ENCODE data around the gene SYVN1.

Gene SYVN1

GRCh38 chr11:65134240-65134951 lies at the start of gene SYVN1:
TSS of gene SYVN1 (minus strand) at chr11:65134519. CDS start at chr11:65133601, 918 bp downstream.
- DNase-seq (ENCODE audit: low read depth) = peak; percentile 86

GRCh38 chr11:65183201-65183891 lies 49.0 kb upstream of the SYVN1 start:
- no peak for DNase-seq (ENCODE audit: low read depth)

GRCh38 chr11:65182258-65183170 lies 48.2 kb upstream of the SYVN1 start:
- DNase-seq (ENCODE audit: low read depth) = peak; percentile 22

GRCh38 chr11:65181569-65182257 lies 47.4 kb upstream of the SYVN1 start, which contains the start of gene CAPN1:
TSS of gene CAPN1 (plus strand) at chr11:65181928. CDS start at chr11:65182702, 774 bp downstream.
- peak; percentile 89 for DNase-seq (ENCODE audit: low read depth)

GRCh38 chr11:65180877-65181568 lies 46.7 kb upstream of the SYVN1 start:
- peak; percentile 62 for DNase-seq (ENCODE audit: low read depth)

GRCh38 chr11:65174571-65175010 lies 40.3 kb upstream of the SYVN1 start:
- DNase-seq (ENCODE audit: low read depth) = peak; percentile 40

- no peak for DNase-seq (ENCODE audit: low read depth)
Observed at GRCh38 chr11:65172600-65172999, 38.3 kb upstream of the SYVN1 start.

GRCh38 chr11:65170058-65170534 lies 35.8 kb upstream of the SYVN1 start, which contains the start of gene SPDYC:
TSS of gene SPDYC (plus strand) at chr11:65170233. CDS start at chr11:65171358, 1,125 bp downstream.
- no peak for DNase-seq (ENCODE audit: low read depth)

- peak; percentile 52 for DNase-seq (ENCODE audit: low read depth)
Observed at GRCh38 chr11:65169164-65169641, 34.9 kb upstream of the SYVN1 start.

GRCh38 chr11:65167656-65168055 lies 33.3 kb upstream of the SYVN1 start:
- DNase-seq (ENCODE audit: low read depth) = no peak

GRCh38 chr11:65166893-65167292 lies 32.6 kb upstream of the SYVN1 start:
- DNase-seq (ENCODE audit: low read depth) = no peak

GRCh38 chr11:65165410-65166317 lies 31.3 kb upstream of the SYVN1 start:
- DNase-seq (ENCODE audit: low read depth) = no peak

GRCh38 chr11:65163684-65164083 lies 29.4 kb upstream of the SYVN1 start:
- no peak for DNase-seq (ENCODE audit: low read depth)

- no peak for DNase-seq (ENCODE audit: low read depth)
Observed at GRCh38 chr11:65160643-65161042, 26.3 kb upstream of the SYVN1 start.

- no peak for DNase-seq (ENCODE audit: low read depth)
Observed at GRCh38 chr11:65159012-65159411, 24.7 kb upstream of the SYVN1 start.

GRCh38 chr11:65157336-65157735 lies 23.0 kb upstream of the SYVN1 start:
- DNase-seq (ENCODE audit: low read depth) = no peak

- no peak for DNase-seq (ENCODE audit: low read depth)
Observed at GRCh38 chr11:65156926-65157325, 22.6 kb upstream of the SYVN1 start.

- DNase-seq (ENCODE audit: low read depth) = no peak
Observed at GRCh38 chr11:65156256-65156655, 21.9 kb upstream of the SYVN1 start.

- no peak for DNase-seq (ENCODE audit: low read depth)
Observed at GRCh38 chr11:65152122-65152521, 17.8 kb upstream of the SYVN1 start.
